ENCODE measurements around the gene RPUSD1. TPM values are rescaled to one million over a fixed set of nuclear protein-coding genes. Genes with fewer than 3 reads are reported as not detected.

Gene RPUSD1
- total RNA-seq, 4 donors from 2014 or later: 16.1 to 71.4 (median 24.8) TPM

- Histone ChIP-seq H3K9me3 (no peaks in the 10 kb centered on the region), H3K36me3 (no peaks in the 10 kb centered on the region), H3K27me3 (peaks cover 50% of the 10 kb centered on the region), H3K4me3 (no peak within 1 kb of the TSS), H3K4me1 (no peaks in the 10 kb centered on the region), H3K27ac (no peak within 1 kb of the TSS)
- intact Hi-C loops (cut with DNase I; ENCODE audit: low total_unique reads): no loop called here
- no peak for TF ChIP-seq CTCF (IDR thresholded peaks at IDR 0.05)
- no peak for TF ChIP-seq POLR2A (IDR thresholded peaks at IDR 0.05)
- TF ChIP-seq POLR2AphosphoS5 (IDR thresholded peaks at IDR 0.05): no peak
- no peak for TF ChIP-seq EP300 (IDR thresholded peaks at IDR 0.05; ENCODE audit: low read depth)
- in situ Hi-C loops (cut with MboI; ENCODE audit: low pct_ligation_motif_present in 1 of 4, low pct_unique_long_range_greater_than_20kb in 1 of 4, low sequenced_read_pairs in 3 of 4): no loop called here
- DNase-seq: no peak
- WGBS, 2 donors (ENCODE audit: low coverage in 1 of 2): 32% methylated on average over 28 of the region's 37 CpGs; no CpG with 5 or more reads in 1 of the 2 donors
Observed at GRCh38 chr16:760545-761343, 27.4 kb downstream of the RPUSD1 start, which contains the start of gene MSLN. TSS of gene MSLN (plus strand) at chr16:760734. CDS start at chr16:762681, 1,947 bp downstream.

- DNase-seq: no peak
- Histone ChIP-seq H3K27ac (no peak overlapping the region), H3K36me3 (no peaks in the 10 kb centered on the region), H3K4me1 (no peaks in the 10 kb centered on the region), H3K4me3 (no peak overlapping the region), H3K9me3 (no peaks in the 10 kb centered on the region), H3K27me3 (peaks cover 56% of the 10 kb centered on the region)
- intact Hi-C loops (cut with DNase I; ENCODE audit: low total_unique reads) (no loop called here), in situ Hi-C loops (cut with MboI; ENCODE audit: low pct_ligation_motif_present in 1 of 4, low pct_unique_long_range_greater_than_20kb in 1 of 4, low sequenced_read_pairs in 3 of 4) (no loop called here)
- 60% methylated on average over 13 of the region's 15 CpGs; no CpG with 5 or more reads in 1 of the 2 donors for WGBS, 2 donors (ENCODE audit: low coverage in 1 of 2)
- TF ChIP-seq POLR2AphosphoS5 (IDR thresholded peaks at IDR 0.05) (no peak), EP300 (IDR thresholded peaks at IDR 0.05; ENCODE audit: low read depth) (no peak), POLR2A (IDR thresholded peaks at IDR 0.05) (no peak), CTCF (IDR thresholded peaks at IDR 0.05) (no peak)
Observed at GRCh38 chr16:760065-760464, 28.1 kb downstream of the RPUSD1 start.

GRCh38 chr16:759110-759910 is 28.9 kb downstream of the RPUSD1 start:
- no peaks in the 10 kb centered on the region for H3K4me1 ChIP-seq
- peaks cover 64% of the 10 kb centered on the region for H3K27me3 ChIP-seq
- no peak for TF ChIP-seq POLR2A (IDR thresholded peaks at IDR 0.05)
- TF ChIP-seq CTCF (IDR thresholded peaks at IDR 0.05): no peak
- no peak for TF ChIP-seq POLR2AphosphoS5 (IDR thresholded peaks at IDR 0.05)
- no peak for TF ChIP-seq EP300 (IDR thresholded peaks at IDR 0.05; ENCODE audit: low read depth)
- no peak overlapping the region for H3K27ac ChIP-seq
- WGBS, 2 donors (ENCODE audit: low coverage in 1 of 2): 40 to 68% methylated on average over 1 to 33 of the region's 34 CpGs
- no peak for DNase-seq
- intact Hi-C loops (cut with DNase I; ENCODE audit: low total_unique reads) (no loop called here), in situ Hi-C loops (cut with MboI; ENCODE audit: low pct_ligation_motif_present in 1 of 4, low pct_unique_long_range_greater_than_20kb in 1 of 4, low sequenced_read_pairs in 3 of 4) (no loop called here)
- H3K36me3 ChIP-seq: no peaks in the 10 kb centered on the region
- no peak overlapping the region for H3K4me3 ChIP-seq
- no peaks in the 10 kb centered on the region for H3K9me3 ChIP-seq

- H3K4me3 ChIP-seq: no peak overlapping the region
- in situ Hi-C loops (cut with MboI; ENCODE audit: low pct_ligation_motif_present in 1 of 4, low pct_unique_long_range_greater_than_20kb in 1 of 4, low sequenced_read_pairs in 3 of 4) (no loop called here), intact Hi-C loops (cut with DNase I; ENCODE audit: low total_unique reads) (no loop called here)
- TF ChIP-seq POLR2A (IDR thresholded peaks at IDR 0.05) (no peak), EP300 (IDR thresholded peaks at IDR 0.05; ENCODE audit: low read depth) (no peak), CTCF (IDR thresholded peaks at IDR 0.05) (no peak), POLR2AphosphoS5 (IDR thresholded peaks at IDR 0.05) (no peak)
- H3K4me1 ChIP-seq: no peaks in the 10 kb centered on the region
- no peaks in the 10 kb centered on the region for H3K9me3 ChIP-seq
- peaks cover 66% of the 10 kb centered on the region for H3K27me3 ChIP-seq
- no peaks in the 10 kb centered on the region for H3K36me3 ChIP-seq
- DNase-seq: no peak
- 93 to 94% methylated on average over 5 of the region's 5 CpGs for WGBS, 2 donors (ENCODE audit: low coverage in 1 of 2)
- H3K27ac ChIP-seq: no peak overlapping the region
Observed at GRCh38 chr16:756428-756827, 31.8 kb downstream of the RPUSD1 start.

Measured in transverse colon (tissue), 4 donors.